Esophagus muscularis mucosa (tissue), 4 donors: ENCODE results near the gene CCDC61.

ENCODE experiments used
- CTCF ChIP-seq, 3 experiments: fragments of 200-600 bp in 2 of 3; fragments of 450-650 bp in 1 of 3; sonication (generic) in 2 of 3; IDR thresholded peaks; one replicate each; pipeline ENCODE4 v1.5.1; 2017 to 2019; ENCODE audit warnings: antibody characterized with exemption in 3 of 3, mild to moderate bottlenecking in 2 of 3, moderate library complexity in 1 of 3
- EP300 ChIP-seq: sonication (generic); formaldehyde crosslinking; IDR thresholded peaks from one replicate; pipeline ENCODE4 v1.6.1; 2017; ENCODE audit warnings: antibody characterized with exemption
- POLR2A ChIP-seq: fragments of 450-650 bp; IDR thresholded peaks from one replicate; pipeline ENCODE4 v1.6.1; 2017; ENCODE audit warnings: antibody characterized with exemption, moderate library complexity, mild to moderate bottlenecking, low read depth

GRCh38 chr19:46040952-46041500 is 45.8 kb downstream of the CCDC61 start, which contains the start of gene IGFL4:
- TF ChIP-seq CTCF (IDR thresholded peaks at IDR 0.05) (no peak), POLR2A (no peak), EP300 (no peak)
